GM18526 (cell line): ENCODE results near the gene MTSS2.

ENCODE experiments used
- POLR2A ChIP-seq: IDR thresholded peaks from 3 replicates; pipeline ENCODE4 v1.6.1; 2011; ENCODE audit not compliant: insufficient read length; ENCODE audit errors: extremely low read depth

MTSS2 gene

DNA sequence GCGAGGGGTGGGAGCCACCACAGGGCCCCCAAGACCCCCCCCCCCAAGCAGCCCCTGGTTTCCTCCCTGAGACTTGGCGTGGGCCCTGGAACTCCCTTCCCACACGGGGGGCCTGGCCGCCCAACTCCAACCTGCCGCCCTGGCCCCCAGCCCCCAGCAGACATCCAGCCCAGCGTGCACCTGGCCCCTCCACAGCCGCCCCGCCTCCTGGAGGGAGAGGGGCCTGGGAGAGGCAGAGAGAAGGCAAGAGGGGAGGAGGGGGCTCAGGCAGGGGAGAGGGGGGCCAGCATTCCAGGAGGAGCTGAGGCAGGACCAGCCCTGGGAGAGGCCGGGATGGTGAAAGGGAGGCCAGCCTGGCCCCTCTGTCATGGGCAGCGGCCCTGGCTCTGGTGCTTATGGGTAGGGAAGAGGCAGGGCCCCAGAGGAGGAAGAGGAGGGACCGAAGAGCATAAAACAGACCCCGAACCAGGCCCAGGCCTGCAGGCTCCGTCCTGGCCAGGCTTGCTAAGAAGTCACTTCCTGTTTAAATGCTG lies 22.8 kb downstream of the MTSS2 start:
- TF ChIP-seq POLR2A: no peak

DNA sequence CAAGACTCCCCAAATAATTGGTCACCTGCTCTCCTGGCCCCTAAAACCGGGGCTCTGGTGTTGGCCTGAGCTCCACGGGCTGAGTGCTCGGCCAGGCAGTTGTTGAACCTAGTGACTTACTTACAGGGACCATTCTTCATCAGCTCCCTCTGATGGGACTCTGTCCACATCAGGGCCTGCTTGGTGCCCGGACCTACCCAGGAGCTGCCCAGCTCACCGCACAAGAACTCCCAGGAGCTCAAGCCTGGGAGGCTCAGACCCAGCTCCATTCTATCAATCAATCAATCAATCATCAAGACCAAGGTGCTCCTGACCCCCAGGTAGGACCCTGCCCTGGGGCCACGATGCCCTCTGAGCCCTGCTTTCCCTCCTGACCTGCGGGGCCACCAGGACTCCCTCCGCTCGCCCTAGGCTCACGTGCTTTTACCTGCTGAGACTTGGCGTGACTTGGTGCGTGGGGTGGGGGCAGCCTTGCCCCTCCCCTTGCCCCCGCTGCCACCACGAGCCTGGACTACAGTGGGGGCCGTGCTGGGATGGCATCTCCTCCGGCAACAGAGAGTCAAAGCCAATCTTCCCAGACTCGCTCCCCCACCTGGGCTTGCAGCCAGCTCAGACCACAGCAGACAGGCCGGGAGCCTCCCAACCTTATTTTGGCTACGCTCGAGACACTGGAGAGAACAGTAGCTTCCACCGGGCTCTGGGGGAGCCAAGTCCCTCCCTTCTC lies 23.8 kb downstream of the MTSS2 start:
- no peak for TF ChIP-seq POLR2A

DNA sequence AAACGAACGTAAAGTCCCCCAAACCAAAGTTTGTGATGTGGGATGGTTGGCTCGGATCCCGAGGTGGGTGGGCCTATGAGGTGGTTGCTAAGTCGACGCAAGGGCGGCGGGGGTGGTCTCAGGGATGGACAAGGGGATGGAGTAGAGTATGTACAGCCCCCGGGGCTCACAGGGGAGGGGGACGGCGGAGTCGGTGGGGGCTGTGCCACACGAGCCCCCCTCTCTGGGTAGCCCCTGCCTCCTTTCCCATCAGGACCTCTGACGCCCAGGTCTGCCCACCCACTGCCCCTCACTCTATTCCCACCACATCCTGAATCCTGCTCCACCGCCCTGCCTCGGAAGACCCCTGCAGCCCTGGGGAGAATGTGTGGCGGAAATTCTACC lies 24.3 kb downstream of the MTSS2 start:
- TF ChIP-seq POLR2A: no peak

DNA sequence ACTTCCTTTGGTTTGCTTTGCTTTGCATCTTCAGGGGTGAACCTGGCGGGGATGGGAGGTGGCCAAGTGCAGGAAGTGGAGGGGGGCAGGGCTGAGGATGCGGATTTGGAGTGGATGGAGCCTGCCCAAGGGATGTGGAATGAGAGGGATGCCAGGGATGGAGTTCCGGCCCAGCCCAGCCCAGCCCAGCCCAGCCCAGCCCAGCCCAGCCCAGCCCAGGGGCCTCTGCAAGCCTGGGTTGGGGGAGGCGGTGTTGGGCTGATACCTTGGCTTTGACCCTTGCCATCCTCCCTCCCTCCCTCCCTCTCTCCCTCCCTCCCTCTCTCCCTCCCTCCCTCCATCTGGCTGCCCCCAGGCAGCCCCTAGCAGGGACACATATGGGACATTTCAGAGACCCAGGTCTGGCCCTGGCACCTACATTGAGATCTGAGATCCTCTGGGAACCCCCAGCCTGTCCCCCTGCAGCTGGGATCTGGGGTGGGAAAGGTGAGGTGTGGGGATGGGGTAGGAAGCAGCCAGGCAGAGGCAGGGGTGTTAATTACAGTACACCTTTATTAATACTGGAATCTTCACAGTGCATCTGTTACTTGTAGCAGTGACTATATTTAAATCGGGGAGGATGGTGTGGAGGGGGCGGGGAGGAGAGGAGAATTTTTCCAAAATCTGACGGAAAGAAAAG lies 25.0 kb downstream of the MTSS2 start:
- TF ChIP-seq POLR2A: no peak

DNA sequence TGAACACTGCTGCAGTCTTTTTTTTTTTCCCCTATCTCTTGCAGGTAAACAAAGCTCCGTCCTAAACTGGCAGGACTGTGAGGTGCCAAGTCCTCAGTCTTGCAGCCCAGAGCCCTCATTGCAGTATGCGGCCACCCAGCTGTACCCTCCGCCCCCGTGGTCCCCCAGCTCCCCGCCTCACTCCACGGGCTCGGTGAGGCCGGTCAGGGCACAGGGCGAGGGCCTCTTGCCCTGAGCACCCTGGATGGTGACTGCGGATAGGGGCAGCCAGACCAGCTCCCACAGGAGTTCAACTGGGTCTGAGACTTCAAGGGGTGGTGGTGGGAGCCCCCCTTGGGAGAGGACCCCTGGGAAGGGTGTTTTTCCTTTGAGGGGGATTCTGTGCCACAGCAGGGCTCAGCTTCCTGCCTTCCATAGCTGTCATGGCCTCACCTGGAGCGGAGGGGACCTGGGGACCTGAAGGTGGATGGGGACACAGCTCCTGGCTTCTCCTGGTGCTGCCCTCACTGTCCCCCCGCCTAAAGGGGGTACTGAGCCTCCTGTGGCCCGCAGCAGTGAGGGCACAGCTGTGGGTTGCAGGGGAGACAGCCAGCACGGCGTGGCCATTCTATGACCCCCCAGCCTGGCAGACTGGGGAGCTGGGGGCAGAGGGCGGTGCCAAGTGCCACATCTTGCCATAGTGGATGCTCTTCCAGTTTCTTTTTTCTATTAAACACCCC lies 25.7 kb downstream of the MTSS2 start:
- no peak for TF ChIP-seq POLR2A

DNA sequence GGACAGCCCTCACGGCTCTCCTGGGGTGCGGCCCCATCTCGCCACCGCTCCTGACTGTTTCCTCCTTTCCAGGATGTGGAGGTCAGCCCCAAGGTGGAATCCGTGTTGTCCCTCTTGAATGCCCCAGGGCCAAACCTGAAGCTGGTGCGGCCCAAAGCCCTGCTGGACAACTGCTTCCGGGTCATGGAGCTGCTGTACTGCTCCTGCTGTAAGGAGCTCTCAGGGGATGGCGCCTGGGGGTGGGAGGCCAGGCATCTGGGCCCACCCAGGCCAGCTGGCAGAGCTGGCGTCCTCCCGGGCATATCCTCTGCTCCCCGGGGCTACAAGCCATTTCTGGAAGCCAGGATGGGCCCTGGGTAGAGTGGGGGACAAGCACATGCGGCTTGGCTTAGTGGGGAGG lies 26.3 kb downstream of the MTSS2 start:
- no peak for TF ChIP-seq POLR2A

DNA sequence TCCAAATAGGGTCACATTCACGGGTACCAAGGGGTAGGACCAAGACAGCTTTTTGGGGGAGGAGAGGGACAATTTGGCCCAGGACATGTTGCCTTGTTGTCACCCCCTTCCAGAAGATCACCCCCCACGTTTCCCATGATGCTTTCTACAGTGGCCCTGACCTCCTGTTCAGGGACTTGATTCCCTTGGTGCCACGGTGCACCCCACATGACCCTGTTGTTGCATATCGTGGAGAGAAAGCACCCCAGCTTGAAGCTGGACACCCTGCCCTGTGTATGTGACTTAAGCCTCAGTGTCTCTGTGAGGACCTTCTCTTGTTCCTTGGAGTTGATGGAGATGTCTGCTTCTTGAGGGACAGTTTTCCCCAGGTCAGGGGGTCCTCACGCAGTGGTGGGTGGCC lies 26.9 kb downstream of the MTSS2 start:
- TF ChIP-seq POLR2A: no peak

DNA sequence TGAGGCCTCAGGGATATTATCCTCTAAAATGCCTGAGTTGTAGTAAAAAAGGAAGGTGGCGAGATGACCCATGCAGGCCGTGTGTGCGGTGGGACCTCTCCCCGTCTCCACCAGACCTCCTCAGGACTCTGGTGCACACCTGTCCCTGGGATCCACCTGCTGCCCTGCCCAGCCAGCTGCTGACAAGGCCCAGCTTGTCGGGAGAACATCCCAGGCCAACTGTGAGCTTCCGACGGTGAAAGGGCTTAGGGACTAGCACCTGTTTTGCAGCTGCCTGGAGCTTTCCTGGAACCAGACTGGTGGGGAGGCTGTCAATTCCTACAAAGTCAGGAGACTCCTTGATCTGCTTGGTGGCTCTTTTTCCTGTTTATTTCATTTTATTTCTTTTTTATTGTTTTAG lies 27.9 kb downstream of the MTSS2 start:
- no peak for TF ChIP-seq POLR2A

DNA sequence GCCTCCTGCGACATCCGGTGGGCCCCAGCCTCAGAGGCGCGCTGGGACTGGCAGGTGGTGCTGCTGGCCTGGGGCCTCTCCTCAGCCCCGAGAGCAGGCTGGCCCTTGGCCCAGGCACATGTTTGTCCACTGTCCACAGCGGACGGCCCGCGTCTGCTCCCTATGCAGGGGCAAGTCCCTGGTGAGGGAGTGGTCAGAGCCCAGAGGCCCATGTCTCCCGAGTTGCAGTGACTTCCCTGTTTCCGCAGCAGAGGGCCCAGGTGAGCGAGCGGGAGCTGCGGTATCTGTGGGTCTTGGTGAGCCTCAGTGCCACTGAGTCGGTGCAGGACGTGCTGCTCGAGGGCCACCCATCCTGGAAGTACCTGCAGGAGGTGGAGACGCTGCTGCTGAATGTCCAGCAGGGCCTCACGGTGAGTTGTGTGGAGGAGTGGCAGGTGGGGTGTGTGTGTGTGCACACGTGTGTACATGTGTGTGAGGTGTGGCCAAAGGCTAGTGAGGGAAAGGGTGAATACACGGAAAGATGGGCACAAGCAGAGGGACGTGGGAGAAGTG lies 29.1 kb downstream of the MTSS2 start:
- TF ChIP-seq POLR2A: no peak

DNA sequence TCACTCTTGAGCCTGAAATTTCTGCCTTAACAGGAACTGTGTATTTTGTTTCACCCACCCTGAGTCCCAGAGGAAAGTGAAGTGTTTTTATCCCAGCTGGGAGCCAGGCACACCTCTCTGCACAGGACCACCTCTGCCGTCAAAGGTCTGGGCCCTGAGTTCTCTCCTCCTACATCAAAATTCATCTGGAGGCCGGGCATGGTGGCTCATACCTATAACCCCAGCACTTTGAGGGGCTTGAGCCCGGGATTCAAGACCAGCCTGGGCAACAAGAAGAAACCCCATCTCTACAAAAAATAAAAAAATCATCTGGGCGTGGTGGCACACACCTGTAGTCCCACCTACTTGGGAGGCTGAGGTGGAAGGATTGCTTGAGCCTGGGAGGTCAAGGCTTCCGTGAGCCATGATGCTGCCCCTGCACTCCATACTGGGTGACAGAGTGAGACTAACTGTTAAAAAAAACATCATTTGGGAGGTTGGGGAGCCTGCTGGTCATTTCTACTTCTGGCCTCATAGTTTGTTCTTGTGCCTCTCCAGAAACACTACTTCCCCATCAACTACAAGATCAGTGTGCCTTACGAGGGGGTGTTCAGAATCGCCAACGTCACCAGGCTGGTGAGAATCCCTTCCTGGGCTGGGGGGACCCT lies 29.7 kb downstream of the MTSS2 start:
- TF ChIP-seq POLR2A: no peak

DNA sequence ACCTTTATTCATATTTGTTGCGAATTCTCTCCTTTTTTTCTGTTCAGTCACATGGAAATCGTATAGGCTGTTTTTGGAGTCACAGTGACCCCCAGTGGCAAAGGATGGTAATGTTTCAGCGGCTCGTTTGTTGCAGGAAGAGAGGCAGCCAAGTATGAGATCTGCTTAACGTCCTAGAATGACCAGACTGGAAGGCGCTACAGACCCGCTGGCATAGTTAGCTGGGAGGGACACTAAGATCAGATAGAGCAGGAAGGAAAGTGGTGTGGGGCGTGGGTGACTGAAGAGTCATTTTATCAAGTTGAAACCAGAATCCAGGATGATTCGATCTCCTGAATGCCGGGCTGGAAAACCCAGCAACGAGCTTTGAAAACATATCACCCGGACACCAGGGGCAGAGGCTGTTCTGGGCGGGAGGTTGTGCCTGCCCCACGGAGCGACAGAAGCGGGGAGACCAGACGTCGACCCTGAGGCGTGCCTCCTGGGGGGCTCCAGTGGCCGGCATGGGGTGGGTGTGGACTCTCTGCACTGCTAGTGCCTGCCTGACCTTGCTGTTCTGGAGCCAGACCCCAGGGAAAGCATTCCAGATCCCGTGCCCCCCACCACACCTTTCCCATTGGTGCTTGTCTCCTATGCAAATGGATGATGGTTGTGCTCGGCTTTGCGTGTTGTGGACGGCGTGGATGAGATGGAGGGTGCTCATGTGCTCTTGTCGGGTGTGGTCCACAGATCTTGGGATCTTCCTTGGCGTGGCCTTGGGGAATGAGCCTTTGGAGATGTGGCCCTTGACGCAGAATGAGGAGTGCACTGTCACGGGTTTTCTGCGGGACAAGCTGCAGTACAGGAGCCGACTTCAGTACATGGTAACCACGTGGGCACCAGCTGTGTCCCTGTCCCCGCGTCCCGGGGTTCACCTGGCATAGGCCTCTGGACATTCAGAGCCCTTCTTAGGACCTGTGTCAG lies 31.8 kb downstream of the MTSS2 start:
- no peak for TF ChIP-seq POLR2A

DNA sequence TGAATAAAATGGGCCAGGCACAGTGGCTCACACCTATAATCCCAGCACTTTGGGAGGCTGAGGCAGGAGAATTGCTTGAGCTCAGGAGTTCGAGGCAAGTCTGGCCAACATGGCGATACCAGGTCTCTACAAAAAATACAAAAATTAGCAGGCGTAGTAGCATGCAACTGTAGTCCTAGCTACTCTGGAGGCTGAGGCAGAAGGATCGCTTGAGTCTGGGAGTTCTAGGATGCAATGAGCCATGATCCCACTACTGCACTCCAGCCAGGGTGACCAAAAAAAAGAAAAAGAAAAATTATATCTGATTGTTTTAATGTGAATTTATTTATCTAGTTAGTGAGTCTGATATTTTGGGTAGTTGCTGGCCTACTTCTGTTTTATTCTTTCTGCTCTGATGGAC lies 32.4 kb downstream of the MTSS2 start:
- no peak for TF ChIP-seq POLR2A

DNA sequence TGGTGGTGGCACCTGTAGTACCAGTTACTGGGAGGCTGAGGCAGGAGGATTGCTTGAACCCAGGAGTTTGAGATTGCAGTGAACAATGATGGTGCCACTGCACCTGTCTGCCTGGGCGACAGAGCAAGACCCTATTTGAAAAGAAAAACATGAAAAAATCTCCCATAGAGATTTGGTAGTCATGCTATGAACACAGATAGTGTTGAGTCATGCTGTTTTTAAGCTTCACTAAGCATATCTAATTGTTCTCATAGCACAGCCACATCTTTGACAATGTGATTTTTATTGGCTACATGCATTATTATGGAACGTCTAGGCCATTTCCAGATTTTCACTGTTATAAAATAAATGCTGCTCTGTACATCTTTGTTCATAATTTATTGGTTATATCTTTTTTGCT lies 33.5 kb downstream of the MTSS2 start:
- TF ChIP-seq POLR2A: no peak

DNA sequence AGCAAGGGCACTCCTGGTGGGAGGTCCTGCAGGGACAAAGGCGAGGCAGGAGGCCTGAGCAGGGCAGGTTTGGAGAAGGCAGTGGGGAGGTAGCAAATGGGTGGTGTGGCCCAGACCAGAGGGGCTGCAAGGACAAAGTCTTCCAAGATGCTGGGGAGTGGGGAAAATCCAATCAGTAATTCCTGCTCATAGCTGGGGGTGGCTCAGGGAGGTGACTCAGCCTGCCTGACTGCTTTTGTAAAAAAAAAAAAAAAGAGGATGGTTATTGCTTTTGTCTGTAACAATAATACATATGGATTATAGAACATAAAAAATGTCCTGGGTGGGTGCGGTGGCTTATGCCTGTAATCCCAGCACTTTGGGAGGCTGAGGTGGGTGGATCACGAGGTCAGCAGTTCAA lies 34.3 kb downstream of the MTSS2 start:
- no peak for TF ChIP-seq POLR2A
